Hypothalamus (tissue), 51 donors: ENCODE data around the gene SPCS2.
"Not testable (repeated sequence)": the region's sequence is repeated elsewhere in the genome, so short reads cannot be mapped to it uniquely, and the experiment has no call there.

Experiments
- DNase-seq, 51 donors: peaks; one replicate each; lab custom pipeline; 2025; lab: John Stamatoyannopoulos, UW

The SPCS2 gene

DNA sequence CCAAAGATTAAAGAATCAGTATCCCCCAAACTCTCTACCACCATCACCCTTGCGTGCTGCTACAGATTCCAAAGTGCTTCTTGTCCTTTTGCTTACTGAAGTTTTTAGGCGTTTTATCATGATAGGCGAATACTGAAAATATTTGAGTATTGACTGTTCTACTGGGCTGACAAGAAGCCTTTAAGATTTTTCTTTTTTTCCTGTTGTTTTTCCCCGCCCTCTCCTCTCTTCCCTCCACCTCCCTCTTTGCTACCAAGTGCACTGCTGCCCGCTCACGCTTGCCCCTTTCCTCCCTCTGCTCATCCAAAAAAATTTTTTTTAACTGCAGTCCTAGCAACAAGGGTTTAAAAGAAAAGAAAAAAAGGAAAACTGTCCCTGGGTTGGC lies 679 bp downstream of the SPCS2 start:
- DNase-seq, result no peak

DNA sequence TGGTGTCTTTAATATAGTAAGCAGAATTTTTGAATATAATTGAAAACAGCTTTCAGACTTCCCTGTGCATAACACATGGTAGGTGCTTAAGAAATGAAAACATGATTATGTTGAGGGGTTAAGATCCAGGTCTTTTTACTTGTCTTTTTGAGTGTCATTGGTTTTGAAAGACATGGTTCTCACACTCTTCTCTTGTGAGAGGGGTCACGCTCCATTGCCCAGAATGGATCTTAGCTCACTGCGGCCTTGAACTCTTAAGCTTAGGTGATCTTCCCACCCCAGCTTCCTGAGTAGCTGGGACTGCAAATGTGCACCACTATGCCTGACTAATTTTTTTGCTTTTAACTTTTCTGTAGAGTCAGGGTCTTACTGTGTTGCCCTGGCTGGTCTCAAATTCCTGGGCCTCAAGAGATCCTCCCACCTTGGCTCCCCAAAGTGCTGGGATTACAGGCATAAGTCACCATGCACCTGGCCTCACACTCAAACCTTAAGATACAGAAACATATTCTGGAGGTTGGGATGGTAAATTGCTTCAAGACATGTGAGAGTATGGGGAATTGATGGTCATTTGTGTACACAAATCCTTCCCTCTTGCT lies 1.4 kb downstream of the SPCS2 start:
- no peak for DNase-seq

DNA sequence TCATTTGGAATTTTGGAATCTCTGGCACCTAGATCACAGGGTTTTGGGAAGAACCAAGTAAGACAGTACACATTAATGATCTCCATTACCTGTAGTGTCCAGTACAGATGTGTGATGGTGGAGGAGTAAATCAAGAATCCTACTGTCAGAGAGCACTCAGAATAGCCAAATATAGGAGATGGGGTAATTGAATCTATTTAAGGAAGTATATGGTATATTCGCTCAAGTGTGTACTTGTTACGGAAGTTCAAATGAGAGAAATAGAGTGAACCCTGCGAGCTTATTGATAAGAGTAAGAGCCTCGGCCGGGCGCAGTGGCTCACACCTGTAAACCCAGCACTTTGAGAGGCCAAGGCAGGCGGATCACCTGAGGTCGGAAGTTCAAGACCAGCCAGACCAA lies 2.2 kb downstream of the SPCS2 start:
- DNase-seq, result no peak

GRCh38 chr11:74952752-74953151 lies 3.7 kb downstream of the SPCS2 start:
- no peak for DNase-seq

- no peak for DNase-seq
These were observed 4.4 kb downstream of the SPCS2 start for GRCh38 chr11:74953451-74953850.

DNA sequence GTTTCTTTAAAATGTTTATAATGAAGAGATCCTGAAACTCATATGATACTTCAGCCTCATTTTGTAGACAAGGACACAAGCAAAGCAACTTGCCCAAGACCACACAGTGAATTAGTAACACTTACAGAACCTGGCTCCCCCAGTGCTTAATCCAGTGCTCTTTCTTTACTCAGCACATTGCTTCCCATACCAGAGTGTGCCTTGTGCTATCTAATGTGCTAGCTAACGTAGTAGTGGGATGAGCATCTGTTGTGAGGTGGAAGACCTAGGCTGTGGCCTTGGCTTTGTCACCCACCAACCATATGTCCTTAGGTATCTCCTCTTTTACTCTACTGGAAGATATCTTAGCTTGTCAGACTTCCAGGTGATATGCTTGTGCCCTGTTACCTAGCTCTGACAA lies 5.1 kb downstream of the SPCS2 start:
- DNase-seq, result no peak

- no peak for DNase-seq
These were observed 7.4 kb downstream of the SPCS2 start for GRCh38 chr11:74956397-74957015.

DNA sequence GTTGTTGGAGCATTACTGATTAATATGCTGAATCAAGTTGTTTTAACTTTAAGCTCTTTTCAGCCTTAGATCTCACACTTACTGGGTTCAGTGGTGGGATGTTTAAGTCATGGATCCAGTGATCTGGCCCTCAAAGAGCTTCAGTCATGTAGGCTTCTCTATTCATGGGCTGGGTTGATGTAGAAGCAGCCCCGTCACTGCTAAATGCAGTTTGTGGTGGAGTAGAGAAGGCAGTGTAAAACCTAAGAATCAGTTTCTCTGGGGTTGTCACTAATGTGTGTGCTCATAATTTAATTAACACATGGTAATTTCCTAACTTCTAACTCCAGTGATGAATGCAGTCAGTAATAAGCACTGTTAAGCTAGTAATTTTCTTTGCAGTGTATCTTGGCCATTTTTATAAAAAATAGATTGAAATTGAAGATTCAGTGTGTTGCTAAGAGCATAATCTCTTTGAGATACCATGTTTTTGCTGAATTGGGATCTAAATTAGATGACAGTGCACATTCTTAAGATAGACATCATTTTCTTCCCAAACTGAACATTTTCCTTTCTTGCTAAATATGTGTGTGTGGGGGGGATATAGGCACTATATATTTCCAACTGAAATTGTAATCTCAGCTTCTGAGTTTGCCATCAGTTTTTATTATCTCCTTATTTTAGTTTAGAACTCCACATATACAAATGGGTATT lies 9.0 kb downstream of the SPCS2 start:
- DNase-seq, result no peak

- DNase-seq, result not testable (repeated sequence)
These were observed 11.1 kb downstream of the SPCS2 start for GRCh38 chr11:74960128-74960527.

- no peak for DNase-seq
These were observed 17.6 kb downstream of the SPCS2 start for GRCh38 chr11:74966651-74967050.

DNA sequence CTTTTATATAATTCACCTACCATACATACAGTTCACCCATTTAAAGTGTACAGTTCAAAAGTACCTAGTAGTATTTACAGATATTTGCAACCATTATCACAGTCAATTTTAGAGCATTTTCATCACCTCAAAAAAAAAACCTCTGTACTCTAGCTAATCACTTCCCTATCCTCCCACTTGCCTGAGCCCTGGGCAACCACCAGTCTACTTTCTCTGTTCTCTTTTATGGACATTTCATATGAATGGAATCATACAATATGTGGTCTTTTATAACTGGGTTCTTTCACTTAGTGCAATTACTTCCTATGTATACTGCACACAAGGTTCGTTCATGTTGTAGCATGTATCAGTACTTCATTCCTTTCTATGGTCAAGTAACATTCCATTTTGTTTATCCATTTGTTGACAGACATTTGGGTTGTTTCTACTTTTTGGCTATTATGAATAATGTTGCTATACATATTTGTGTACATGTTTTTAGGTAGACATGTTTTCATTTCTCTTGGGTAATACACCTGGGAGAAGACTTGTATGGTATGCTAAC lies 21.9 kb downstream of the SPCS2 start:
- no peak for DNase-seq

GRCh38 chr11:74971424-74971823 lies 22.4 kb downstream of the SPCS2 start:
- peak in 9 of 51 donors; percentile 6 to 32 (median 8) for DNase-seq

GRCh38 chr11:74978041-74978440 lies 29.0 kb downstream of the SPCS2 start:
- DNase-seq, result no peak

GRCh38 chr11:74980634-74981033 lies 31.6 kb downstream of the SPCS2 start:
- DNase-seq, result no peak

GRCh38 chr11:74981888-74982287 lies 32.8 kb downstream of the SPCS2 start:
- no peak for DNase-seq

DNA sequence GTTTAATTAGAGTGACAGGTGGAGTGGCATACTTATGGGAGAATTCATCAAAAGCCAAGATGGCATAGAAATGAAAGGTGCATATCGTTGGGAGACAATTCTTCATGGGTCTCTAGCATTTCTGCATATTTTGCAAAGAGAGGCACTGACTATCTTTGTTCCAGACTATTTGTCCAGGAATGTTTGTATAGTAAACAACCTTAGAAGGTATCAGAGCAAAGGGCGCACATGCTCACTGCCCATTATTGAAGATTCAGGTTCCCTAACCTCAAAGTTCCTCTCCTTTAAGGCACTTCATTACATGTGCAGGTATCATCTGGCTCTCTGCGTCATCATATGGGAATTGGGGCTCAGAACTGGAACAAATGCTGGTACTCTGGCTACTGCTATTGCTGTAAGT lies 35.0 kb downstream of the SPCS2 start:
- no peak for DNase-seq

GRCh38 chr11:74984730-74985129 lies 35.7 kb downstream of the SPCS2 start:
- DNase-seq, result no peak

GRCh38 chr11:74988541-74989259 lies 39.6 kb downstream of the SPCS2 start, which contains the start of gene NEU3:
TSS of gene NEU3 (plus strand) at chr11:74988933. CDS start at chr11:74989061, 128 bp downstream.
- DNase-seq, result peak in 50 of 51 donors; percentile 6 to 86 (median 48)

- no peak for DNase-seq
These were observed 40.2 kb downstream of the SPCS2 start for GRCh38 chr11:74989260-74989638.

DNA sequence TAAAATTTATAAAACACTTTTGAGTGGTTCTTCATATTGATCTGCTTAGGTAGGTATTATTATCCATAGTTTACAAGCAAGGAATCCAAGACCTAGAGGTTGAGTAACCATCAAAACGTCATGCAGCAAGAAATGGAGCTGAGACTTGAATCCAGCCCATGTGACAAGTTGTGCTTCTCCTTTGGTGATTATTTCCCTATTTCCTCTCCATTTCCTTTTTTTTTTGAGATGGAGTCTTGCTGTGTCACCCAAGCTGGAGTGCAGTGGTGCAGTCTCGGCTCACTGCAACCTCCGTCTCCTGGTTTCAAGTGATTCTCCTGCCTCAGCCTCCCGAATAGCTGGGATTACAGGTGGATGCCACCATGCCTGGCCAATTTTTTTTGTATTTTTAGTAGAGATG lies 41.1 kb downstream of the SPCS2 start:
- DNase-seq, result not testable (repeated sequence)

DNA sequence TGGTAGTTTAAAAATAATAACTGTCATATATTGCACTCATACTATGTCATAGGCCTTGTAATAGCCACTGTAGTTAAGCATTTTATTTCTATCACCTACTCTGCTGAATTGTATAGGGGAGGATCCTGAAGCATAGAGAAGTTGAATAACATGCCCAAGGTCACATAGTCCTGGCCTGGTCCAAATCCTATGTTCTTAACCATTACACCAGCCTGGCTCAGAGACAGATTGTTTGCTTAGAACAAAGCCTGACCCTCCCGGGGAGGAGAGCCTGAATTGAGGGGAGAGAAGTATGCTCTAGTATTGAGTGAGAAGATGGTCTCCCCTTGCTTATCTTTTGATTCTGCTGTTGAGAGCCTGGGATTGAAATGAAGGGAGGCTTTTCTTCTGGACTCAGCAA lies 41.9 kb downstream of the SPCS2 start:
- DNase-seq, result no peak
